Erythroblast (primary cell): ENCODE data around the gene IMMP2L.

ENCODE experiments used
- GATA1 ChIP-seq: IDR thresholded peaks from 2 replicates; pipeline ENCODE4 v1.6.1; 2011; ENCODE audit warnings: low read depth, mild to moderate bottlenecking, control low read depth, low read length, moderate library complexity
- POLR2A ChIP-seq: IDR thresholded peaks from 2 replicates; pipeline ENCODE4 v1.6.1; 2011; ENCODE audit warnings: mild to moderate bottlenecking, low read length

DNA sequence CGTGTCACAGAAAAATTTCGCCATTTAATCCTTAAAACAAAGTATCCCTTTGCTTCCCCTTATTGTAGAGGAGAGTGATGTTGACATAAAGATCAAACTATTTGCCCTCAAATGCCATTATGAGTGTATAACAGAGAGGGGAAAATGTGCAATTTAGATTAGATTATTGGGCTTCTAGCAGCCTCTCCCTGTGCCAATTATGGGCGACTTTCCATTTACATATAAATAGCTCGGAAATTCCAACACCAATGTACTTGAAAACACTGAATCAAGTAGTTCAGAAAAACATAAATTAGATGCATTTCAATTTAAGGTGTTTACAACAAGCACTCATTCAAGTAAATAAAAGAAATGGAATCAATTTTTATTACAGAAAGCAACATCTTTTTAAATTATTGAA is 535.9 kb downstream of the IMMP2L start:
- TF ChIP-seq POLR2A: no peak
- no peak for TF ChIP-seq GATA1
